ENCODE results near the gene NFIA. TPM values are rescaled to one million over a fixed set of nuclear protein-coding genes. Genes with fewer than 3 reads are reported as not detected.

The NFIA gene
- total and polyA plus RNA-seq, 2 of the 13 experiments (the other 11 are each of a cell fraction or from before 2014, with no cell fraction given), result 14.7 to 28.5 TPM

DNA sequence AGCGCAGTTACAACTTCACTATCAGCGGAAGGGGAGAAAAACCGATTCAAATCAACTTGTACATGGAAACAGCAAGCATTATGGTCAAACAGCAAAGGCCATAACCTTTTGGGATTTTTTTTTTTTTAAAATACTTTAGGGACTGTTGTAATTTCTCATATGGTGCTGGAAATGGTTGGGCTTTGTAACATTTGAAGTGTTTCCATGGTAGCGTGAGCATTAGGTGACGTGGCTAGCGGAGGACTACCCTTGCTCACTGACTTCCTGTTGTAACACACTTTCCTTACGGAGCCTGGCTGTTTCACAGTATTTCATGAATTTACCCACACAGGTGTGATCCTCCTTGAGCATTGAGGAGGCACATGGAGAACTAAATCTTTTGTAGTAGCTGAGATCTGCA lies 373.0 kb downstream of the NFIA start (continued):
- no peak for TF ChIP-seq ZNF225 (CRISPR knock-in tag; IDR thresholded peaks at IDR 0.05)
- TF ChIP-seq MXD4 (CRISPR knock-in tag; IDR thresholded peaks at IDR 0.05), result no peak

GRCh38 chr1:61457526-61458040 lies 375.2 kb downstream of the NFIA start:
- Histone ChIP-seq H3K9ac (ENCODE audit: insufficient read depth, low read depth, low read length) (no peak overlapping the region), H3K4me1 (ENCODE audit: insufficient read depth, low read length) (peaks cover 8% of the 10 kb centered on the region), H4K20me1 (ENCODE audit: insufficient read depth, low read length) (peaks cover 12% of the 10 kb centered on the region), H3K79me2 (ENCODE audit: insufficient read depth, low read length) (no peaks in the 10 kb centered on the region), H3K4me3 (replicated peaks in 1 of 3; ENCODE audit: insufficient read depth in 1 of 3, low read depth in 2 of 3, low read length in 3 of 3) (no peak overlapping the region), H3K27ac (ENCODE audit: extremely low read length, insufficient read depth, low read length) (no peak overlapping the region), H3K27me3 (ENCODE audit: control insufficient read depth in 1 of 2, insufficient read depth in 2 of 2, low read length in 2 of 2) (no peaks in the 10 kb centered on the region), H2AFZ (ENCODE audit: low read length) (no peak overlapping the region), H3K4me2 (ENCODE audit: low read depth, low read length) (no peak overlapping the region), H3K9me3 (ENCODE audit: low read length) (no peaks in the 10 kb centered on the region), H3K36me3 (replicated peaks in 1 of 2; ENCODE audit: control insufficient read depth in 1 of 2, insufficient read depth in 2 of 2, low read length in 2 of 2) (peaks cover 2 to 44% of the 10 kb centered on the region in 2 experiments)
- TF ChIP-seq TP53 (CRISPR knock-in tag; conservative IDR thresholded peaks at IDR 0.05) (no peak), RELA (CRISPR knock-in tag; IDR thresholded peaks at IDR 0.05) (no peak)
- 94% methylated on average over 5 of the region's 5 CpGs for WGBS (ENCODE audit: low lambda C conversion rate)
- FAIRE-seq, result no peak
- ChIA-PET CTCF (ENCODE audit: low intra/inter-chr PET ratio, low total read pairs) (no interaction called here), POLR2A (no interaction called here)
- ATAC-seq, result no peak
- no TSS peak for BruUV-seq (replicated peaks)
- no peak for DNase-seq (ENCODE audit: low spot score)
- in situ Hi-C loops (cut with HindIII; ENCODE audit: extremely low pct_ligation_motif_present, low pct_unique_long_range_greater_than_20kb), result loop anchor here (10.0 kb wide), 1 partner anchor 483 kb away; no protein-coding TSS in a partner anchor
- intact Hi-C loops (cut with micrococcal nuclease; ENCODE audit: unreplicated experiment), result no loop called here

- H2AFZ ChIP-seq (ENCODE audit: low read length), result no peak overlapping the region
- CTCF ChIA-PET (ENCODE audit: low intra/inter-chr PET ratio, low total read pairs), result no interaction called here
- ATAC-seq (no peak), FAIRE-seq (no peak), DNase-seq (ENCODE audit: low spot score) (no peak)
- no peak overlapping the region for H3K9ac ChIP-seq (ENCODE audit: insufficient read depth, low read depth, low read length)
- POLR2A ChIA-PET, result no interaction called here
- no peak overlapping the region for H3K4me3 ChIP-seq (replicated peaks in 1 of 3; ENCODE audit: insufficient read depth in 1 of 3, low read depth in 2 of 3, low read length in 3 of 3)
- no peaks in the 10 kb centered on the region; the same call in 1 of the 2 replicates for H4K20me1 ChIP-seq (ENCODE audit: insufficient read depth, low read length)
- H3K4me1 ChIP-seq (ENCODE audit: insufficient read depth, low read length), result no peaks in the 10 kb centered on the region
- no TSS peak for BruUV-seq (replicated peaks)
- H3K79me2 ChIP-seq (ENCODE audit: insufficient read depth, low read length), result no peaks in the 10 kb centered on the region
- H3K27me3 ChIP-seq (ENCODE audit: control insufficient read depth in 1 of 2, insufficient read depth in 2 of 2, low read length in 2 of 2), result no peaks in the 10 kb centered on the region
- intact Hi-C loops (cut with micrococcal nuclease; ENCODE audit: unreplicated experiment), result no loop called here
- no peaks in the 10 kb centered on the region for H3K9me3 ChIP-seq (ENCODE audit: low read length)
- 99% methylated on average over 12 of the region's 12 CpGs for WGBS (ENCODE audit: low lambda C conversion rate)
- peaks cover 2 to 41% of the 10 kb centered on the region in 2 experiments for H3K36me3 ChIP-seq (replicated peaks in 1 of 2; ENCODE audit: control insufficient read depth in 1 of 2, insufficient read depth in 2 of 2, low read length in 2 of 2)
- no peak overlapping the region for H3K4me2 ChIP-seq (ENCODE audit: low read depth, low read length)
- in situ Hi-C loops (cut with HindIII; ENCODE audit: extremely low pct_ligation_motif_present, low pct_unique_long_range_greater_than_20kb), result loop anchor here (10.0 kb wide), 1 partner anchor 485 kb away; no protein-coding TSS in a partner anchor
- no peak overlapping the region for H3K27ac ChIP-seq (ENCODE audit: extremely low read length, insufficient read depth, low read length)
- TF ChIP-seq, protein P1, sequence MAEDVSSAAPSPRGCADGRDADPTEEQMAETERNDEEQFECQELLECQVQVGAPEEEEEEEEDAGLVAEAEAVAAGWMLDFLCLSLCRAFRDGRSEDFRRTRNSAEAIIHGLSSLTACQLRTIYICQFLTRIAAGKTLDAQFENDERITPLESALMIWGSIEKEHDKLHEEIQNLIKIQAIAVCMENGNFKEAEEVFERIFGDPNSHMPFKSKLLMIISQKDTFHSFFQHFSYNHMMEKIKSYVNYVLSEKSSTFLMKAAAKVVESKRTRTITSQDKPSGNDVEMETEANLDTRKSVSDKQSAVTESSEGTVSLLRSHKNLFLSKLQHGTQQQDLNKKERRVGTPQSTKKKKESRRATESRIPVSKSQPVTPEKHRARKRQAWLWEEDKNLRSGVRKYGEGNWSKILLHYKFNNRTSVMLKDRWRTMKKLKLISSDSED (CRISPR knock-in tag; IDR thresholded peaks at IDR 0.05), result no peak
- no peak for TF ChIP-seq DNMT1 (CRISPR knock-in tag; IDR thresholded peaks at IDR 0.05)
- TF ChIP-seq ZNF510 (CRISPR knock-in tag; IDR thresholded peaks at IDR 0.05; ENCODE audit: low read depth), result no peak
- no peak for TF ChIP-seq ZMAT5 (CRISPR knock-in tag; IDR thresholded peaks at IDR 0.05; ENCODE audit: borderline replicate concordance, low read depth)
Observed at GRCh38 chr1:61459345-61459744, 377.0 kb downstream of the NFIA start.
